Panc1 (cell line): ENCODE results near the gene SLC44A3. TPM values are rescaled to one million over a fixed set of nuclear protein-coding genes. Genes with fewer than 3 reads are reported as not detected.

Experiments used
- ATAC-seq: fragments of 200-7000 bp; cut with Tn5 transposase; 2 replicates; pipeline ENCODE4 v1.9.1; 2020; ENCODE audit warnings: mild to moderate bottlenecking, moderate library complexity
- BruUV-seq: library from RNA; stranded (reverse); fragments of 400-500 nt; replicated peaks from 2 replicates; lab custom pipeline; 2021; lab: Mats Ljungman, UMichigan
- CTCF ChIA-PET: fragments of 300-600 bp; sonication (Branson Sonifier 250); formaldehyde crosslinking; loops from one replicate; lab custom pipeline; 2022; ENCODE audit warnings: antibody characterized with exemption; lab: Charles Lee
- POLR2A ChIA-PET: fragments of 300-600 bp; sonication (Branson Sonifier 250); formaldehyde crosslinking; loops from one replicate; lab custom pipeline; 2022; ENCODE audit warnings: antibody characterized with exemption; lab: Charles Lee
- DNase-seq: peaks from one replicate; pipeline ENCODE4 v3.0.0-alpha.2; 2010; ENCODE audit warnings: low read depth, low spot score
- H3K27ac ChIP-seq: 2 replicates; pipeline ENCODE4 v1.5.1; 2011; ENCODE audit warnings: mild to moderate bottlenecking, low read length, inconsistent platforms
- H3K27me3 ChIP-seq: fragments of 200-500 bp; sonication (Bioruptor generic); 2 replicates; pipeline ENCODE4 v1.6.0; 2014; ENCODE audit warnings: low read length, inconsistent platforms; ENCODE audit not compliant: control insufficient read depth, insufficient read depth
- H3K36me3 ChIP-seq: fragments of 200-500 bp; sonication (Bioruptor generic); 2 replicates; pipeline ENCODE4 v1.5.1; 2014; ENCODE audit warnings: inconsistent platforms, mild to moderate bottlenecking, low read length, moderate library complexity; ENCODE audit not compliant: control insufficient read depth, insufficient read depth
- H3K4me1 ChIP-seq: 2 replicates; pipeline ENCODE4 v1.5.1; 2011; ENCODE audit warnings: inconsistent platforms, mild to moderate bottlenecking, low read length, moderate library complexity; ENCODE audit not compliant: control insufficient read depth, insufficient read depth
- H3K4me3 ChIP-seq, 2 experiments: 2 replicates each; pipeline ENCODE4 v1.5.1; 2011 to 2012; ENCODE audit warnings: low read depth in 2 of 2, low read length in 2 of 2, mild to moderate bottlenecking in 2 of 2, inconsistent platforms in 1 of 2, moderate library complexity in 1 of 2
- H3K9me3 ChIP-seq: fragments of 200-500 bp; sonication (Bioruptor generic); 2 replicates; pipeline ENCODE4 v1.5.1; 2014; ENCODE audit warnings: low read depth, mild to moderate bottlenecking, inconsistent platforms, low read length, moderate library complexity; ENCODE audit not compliant: control insufficient read depth, insufficient read depth
- CTCF ChIP-seq: fragments of 450-650 bp; IDR thresholded peaks from 2 replicates; pipeline ENCODE4 v1.5.1; 2017; ENCODE audit warnings: mild to moderate bottlenecking
- POLR2AphosphoS5 ChIP-seq: IDR thresholded peaks from 2 replicates; pipeline ENCODE4 v1.6.1; 2012; ENCODE audit warnings: mild to moderate bottlenecking, low read depth, low read length, moderate library complexity
- REST ChIP-seq, 2 experiments: IDR thresholded peaks; 2 replicates each; pipeline ENCODE4 v1.6.1; 2011 to 2012; ENCODE audit warnings: low read depth in 2 of 2, control low read depth in 1 of 2, low read length in 1 of 2, mild to moderate bottlenecking in 1 of 2, moderate library complexity in 1 of 2; ENCODE audit not compliant: insufficient read depth in 1 of 2
- SIN3A ChIP-seq: IDR thresholded peaks from 2 replicates; pipeline ENCODE4 v1.6.1; 2012; ENCODE audit warnings: low read depth, mild to moderate bottlenecking, low read length, moderate library complexity, borderline replicate concordance; ENCODE audit not compliant: insufficient read depth
- TCF7L2 ChIP-seq: IDR thresholded peaks from 2 replicates; pipeline ENCODE4 v1.6.1; 2011; ENCODE audit warnings: mild to moderate bottlenecking, low read depth, low read length, inconsistent platforms
- in situ Hi-C: cut with HindIII; loops from 2 replicates; pipeline ENCODE4 v1.10.0; 2016; ENCODE audit warnings: low sequenced_read_pairs, low pct_unique_long_range_greater_than_20kb
- intact Hi-C: fragments of 100-400 bp; cut with micrococcal nuclease; formaldehyde crosslinking; loops from one replicate; pipeline ENCODE4 v1.10.0; 2022; ENCODE audit not compliant: unreplicated experiment
- total RNA-seq: library from RNA; stranded (reverse); gene quantifications from one replicate; pipeline ENCODE4 v1.2.1, GENCODE V29; 2021; ENCODE audit not compliant: unreplicated experiment

Gene SLC44A3
- total RNA-seq, 1 experiment from 2014 or later = 1.3 TPM

- Histone ChIP-seq H3K27me3 (no peaks in the 10 kb centered on the region), H3K27ac (peak overlapping the region; percentile 57; the same call in 1 of the 2 replicates), H3K36me3 (no peaks in the 10 kb centered on the region; the same call in 1 of the 2 replicates), H3K4me1 (peaks cover 10% of the 10 kb centered on the region; the same call in 1 of the 2 replicates), H3K9me3 (no peaks in the 10 kb centered on the region), H3K4me3 (no peak overlapping the region)
- intact Hi-C loops (no loop called here), in situ Hi-C loops (no loop called here)
- ATAC-seq = no peak
- TF ChIP-seq SIN3A = no peak
- TF ChIP-seq TCF7L2 = no peak
- TF ChIP-seq POLR2AphosphoS5 = no peak
- TF ChIP-seq REST (IDR thresholded peaks at IDR 0.05; ENCODE audit: insufficient read depth in 1 of 2, low read depth in 2 of 2, low read length in 1 of 2) = no peak
- TF ChIP-seq CTCF = no peak
- ChIA-PET POLR2A (no interaction called here), CTCF (no interaction called here)
- no TSS peak for BruUV-seq
- no peak for DNase-seq
These were observed 17.1 kb upstream of the SLC44A3 start for GRCh38 chr1:94803106-94803505.

DNA sequence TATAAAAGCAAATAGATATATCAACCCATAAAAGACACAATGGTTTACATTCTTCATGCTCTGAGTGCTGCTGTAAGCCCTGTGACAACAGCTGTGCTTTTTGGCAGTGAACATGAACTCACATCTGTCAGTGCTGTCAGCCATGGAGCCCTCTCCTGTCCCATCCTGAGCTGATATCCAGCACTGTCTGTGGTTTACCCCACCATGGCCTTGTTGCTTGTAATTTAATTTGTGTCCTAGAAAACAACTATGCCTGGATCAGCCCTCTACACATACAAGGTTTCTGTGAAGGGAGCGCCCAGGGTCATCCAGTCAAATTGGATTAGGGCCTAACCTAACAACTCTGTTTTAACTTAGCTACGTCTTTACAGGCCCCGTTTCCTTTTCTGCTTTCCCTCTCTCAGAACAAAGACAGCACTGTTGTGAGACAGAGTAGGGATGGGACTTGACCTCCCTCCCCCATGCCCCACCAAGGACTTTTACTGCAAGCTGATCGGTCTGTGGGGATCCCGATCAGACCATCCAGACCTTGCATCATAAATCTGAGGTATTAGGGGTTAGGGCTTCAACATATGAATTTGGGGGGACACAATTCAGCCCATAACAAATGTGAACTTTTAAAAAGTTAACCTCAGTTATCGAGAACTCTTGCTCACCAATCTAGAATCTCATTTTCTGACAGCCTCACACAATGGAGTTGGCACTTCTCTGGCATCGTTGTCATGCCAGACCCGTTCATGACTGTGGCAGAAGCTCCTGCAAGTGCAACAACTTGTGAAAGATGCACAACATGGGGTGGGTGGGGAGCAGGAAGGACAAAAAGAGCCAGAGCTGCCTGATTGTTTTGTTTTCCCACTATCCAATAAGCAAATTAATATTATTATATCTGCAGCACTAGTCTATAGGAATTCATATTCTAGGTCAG lies 16.4 kb upstream of the SLC44A3 start:
- CTCF ChIA-PET = no interaction called here
- Histone ChIP-seq H3K27ac (peak overlapping the region; percentile 44; the same call in 1 of the 2 replicates), H3K4me1 (peaks cover 10% of the 10 kb centered on the region; the same call in 1 of the 2 replicates), H3K27me3 (no peaks in the 10 kb centered on the region), H3K36me3 (no peaks in the 10 kb centered on the region; the same call in 1 of the 2 replicates), H3K9me3 (no peaks in the 10 kb centered on the region), H3K4me3 (no peak overlapping the region)
- intact Hi-C loops (no loop called here), in situ Hi-C loops (no loop called here)
- no TSS peak for BruUV-seq
- ATAC-seq (no peak), DNase-seq (no peak)
- no peak for TF ChIP-seq TCF7L2
- no peak for TF ChIP-seq CTCF
- no peak for TF ChIP-seq SIN3A
- TF ChIP-seq POLR2AphosphoS5 = no peak
- no peak for TF ChIP-seq REST (IDR thresholded peaks at IDR 0.05; ENCODE audit: insufficient read depth in 1 of 2, low read depth in 2 of 2, low read length in 1 of 2)
- POLR2A ChIA-PET = no interaction called here
